ENCODE data around the gene SFRP5.

SFRP5 gene

GRCh38 chr10:97760461-97761257 lies 11.1 kb downstream of the SFRP5 start:
- no peak overlapping the region for H3K4me3 ChIP-seq (ENCODE audit: low read depth, low read length)
- TF ChIP-seq CTCF (IDR thresholded peaks at IDR 0.05; ENCODE audit: control insufficient read depth, extremely low read depth, insufficient read depth) = no peak
- DNase-seq (ENCODE audit: low read depth) = no peak

GRCh38 chr10:97759946-97760345 lies 11.9 kb downstream of the SFRP5 start:
- no peak for TF ChIP-seq CTCF (IDR thresholded peaks at IDR 0.05; ENCODE audit: control insufficient read depth, extremely low read depth, insufficient read depth)
- H3K4me3 ChIP-seq (ENCODE audit: low read depth, low read length) = no peak overlapping the region
- no peak for DNase-seq (ENCODE audit: low read depth)

- TF ChIP-seq CTCF (IDR thresholded peaks at IDR 0.05; ENCODE audit: control insufficient read depth, extremely low read depth, insufficient read depth) = peak; percentile 96
- H3K4me3 ChIP-seq (ENCODE audit: low read depth, low read length) = no peak overlapping the region
- DNase-seq (ENCODE audit: low read depth) = no peak
Observed at GRCh38 chr10:97759158-97759887, 12.5 kb downstream of the SFRP5 start.

GRCh38 chr10:97757471-97757870 lies 14.3 kb downstream of the SFRP5 start:
- TF ChIP-seq CTCF (IDR thresholded peaks at IDR 0.05; ENCODE audit: control insufficient read depth, extremely low read depth, insufficient read depth) = no peak
- no peak for DNase-seq (ENCODE audit: low read depth)
- H3K4me3 ChIP-seq (ENCODE audit: low read depth, low read length) = no peak overlapping the region

- no peak for DNase-seq (ENCODE audit: low read depth)
- H3K4me3 ChIP-seq (ENCODE audit: low read depth, low read length) = no peak overlapping the region
- TF ChIP-seq CTCF (IDR thresholded peaks at IDR 0.05; ENCODE audit: control insufficient read depth, extremely low read depth, insufficient read depth) = no peak
Observed at GRCh38 chr10:97755718-97756117, 16.1 kb downstream of the SFRP5 start.

GRCh38 chr10:97754726-97755125 lies 17.1 kb downstream of the SFRP5 start:
- no peak for TF ChIP-seq CTCF (IDR thresholded peaks at IDR 0.05; ENCODE audit: control insufficient read depth, extremely low read depth, insufficient read depth)
- H3K4me3 ChIP-seq (ENCODE audit: low read depth, low read length) = no peak overlapping the region
- DNase-seq (ENCODE audit: low read depth) = no peak

Measured in LNCaP clone FGC (cell line).